HG03066 (cell line): ENCODE measurements around the gene MYCN.
"Not testable (repeated sequence)": the region's sequence is repeated elsewhere in the genome, so short reads cannot be mapped to it uniquely, and the experiment has no call there.

Experiments used
- ATAC-seq: cut with Tn5 transposase; IDR thresholded peaks from one replicate; pipeline ENCODE4 v1.9.1; 2021; ENCODE audit warnings: low read depth; ENCODE audit not compliant: unreplicated experiment

MYCN gene

DNA sequence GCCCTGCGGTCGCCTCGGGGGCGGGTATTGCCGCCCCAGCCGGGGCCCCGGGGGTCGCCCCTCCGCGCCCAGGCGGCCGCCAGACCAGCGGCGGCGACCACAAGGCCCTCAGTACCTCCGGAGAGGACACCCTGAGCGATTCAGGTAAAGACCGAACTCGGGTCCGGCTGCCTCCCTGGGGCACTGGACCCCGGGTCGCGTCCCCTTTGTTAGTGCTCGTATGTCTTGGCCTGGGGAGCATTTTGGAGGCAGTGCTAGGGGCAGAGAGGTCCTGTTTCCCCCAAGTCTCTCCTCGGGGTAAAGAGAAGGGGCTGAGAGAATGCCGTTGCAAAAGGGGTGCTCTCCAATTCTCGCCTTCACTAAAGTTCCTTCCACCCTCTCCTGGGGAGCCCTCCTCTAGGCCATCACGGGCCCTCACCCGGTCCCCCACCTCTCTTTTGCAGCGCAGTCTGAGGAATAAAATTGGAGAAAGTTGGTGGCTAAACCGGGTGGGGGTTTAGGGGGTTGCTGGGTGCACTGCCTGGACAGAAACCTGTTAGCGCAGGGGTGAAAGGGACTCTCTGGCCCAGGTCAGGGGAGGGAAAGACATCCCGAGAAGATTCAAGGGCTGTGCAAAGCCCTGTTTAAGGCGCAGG is 2.5 kb downstream of the MYCN start:
- no peak for ATAC-seq

DNA sequence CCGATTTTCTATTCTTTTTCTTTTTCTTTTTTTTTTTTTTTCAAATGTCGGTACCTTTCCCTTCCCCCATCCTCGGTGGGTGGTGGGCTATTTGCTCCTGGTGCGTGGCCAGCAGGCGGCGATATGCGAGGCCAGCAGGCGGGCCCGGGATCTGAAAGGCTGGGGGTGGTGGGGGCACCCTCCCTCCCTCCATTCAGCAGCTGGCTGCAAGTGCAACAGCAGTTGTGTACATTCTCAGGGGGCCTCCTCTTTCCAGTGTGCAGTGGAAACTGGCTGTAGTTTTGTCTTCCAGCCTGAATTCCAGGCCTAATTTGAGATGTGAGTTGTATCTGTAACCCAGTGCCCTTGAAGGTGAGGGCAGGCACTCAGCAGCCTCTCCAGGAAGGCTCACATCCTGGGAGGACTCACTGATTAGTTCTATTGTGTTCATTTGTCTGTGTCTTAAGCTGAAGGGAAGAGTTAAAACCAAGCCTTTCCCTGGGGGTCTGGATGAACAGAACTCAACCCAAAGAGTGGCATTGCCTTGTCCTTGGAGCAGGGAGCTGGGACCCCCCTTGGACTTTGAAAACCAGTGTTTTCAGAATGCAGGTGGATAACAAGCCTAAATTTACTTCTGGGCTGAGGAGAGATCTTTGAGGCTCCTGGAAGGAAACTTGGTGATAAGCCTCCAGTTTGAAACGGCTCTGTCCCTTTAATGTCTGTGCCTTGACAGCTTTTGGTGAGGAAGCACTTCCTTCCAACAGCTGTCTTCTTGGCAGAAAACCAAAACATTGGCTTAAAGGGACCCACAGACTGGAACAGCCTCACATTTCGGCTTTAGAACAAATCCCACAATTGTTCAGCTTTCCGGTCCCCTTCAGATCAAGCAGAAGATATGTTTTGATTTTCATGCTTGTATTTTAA is 3.3 kb downstream of the MYCN start:
- ATAC-seq = no peak

DNA sequence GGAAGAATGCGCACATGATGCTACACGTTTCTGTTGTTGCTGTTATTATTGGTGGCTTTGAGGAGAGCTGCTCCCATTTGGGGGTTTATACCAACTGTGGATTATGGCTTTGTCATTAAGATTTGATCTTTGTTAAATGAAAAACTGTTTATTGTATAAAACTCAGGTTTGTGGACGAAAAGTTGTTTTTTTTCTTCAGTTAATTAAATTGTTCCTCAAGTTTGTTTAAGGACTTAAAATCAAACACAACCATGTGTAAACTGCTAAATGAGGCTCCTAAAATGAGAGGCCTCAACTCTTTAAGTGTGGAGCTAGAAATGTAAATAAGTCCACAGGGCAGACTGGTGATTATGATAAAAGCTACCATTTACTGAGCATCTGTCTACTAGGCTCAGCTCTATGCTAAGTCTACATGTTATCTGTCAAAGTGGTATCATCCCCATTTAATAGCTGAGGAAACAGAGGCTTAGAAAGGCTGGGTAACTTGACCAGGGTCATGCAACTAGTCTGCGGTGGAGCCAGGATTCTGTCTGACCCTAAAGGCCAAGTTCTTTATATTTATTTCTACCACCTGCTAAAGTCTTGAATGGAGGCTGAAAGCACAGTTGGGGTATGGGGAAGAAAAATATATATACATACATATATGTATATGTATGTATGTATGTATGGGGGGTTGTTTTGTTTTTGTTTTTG is 4.1 kb downstream of the MYCN start:
- no peak for ATAC-seq

DNA sequence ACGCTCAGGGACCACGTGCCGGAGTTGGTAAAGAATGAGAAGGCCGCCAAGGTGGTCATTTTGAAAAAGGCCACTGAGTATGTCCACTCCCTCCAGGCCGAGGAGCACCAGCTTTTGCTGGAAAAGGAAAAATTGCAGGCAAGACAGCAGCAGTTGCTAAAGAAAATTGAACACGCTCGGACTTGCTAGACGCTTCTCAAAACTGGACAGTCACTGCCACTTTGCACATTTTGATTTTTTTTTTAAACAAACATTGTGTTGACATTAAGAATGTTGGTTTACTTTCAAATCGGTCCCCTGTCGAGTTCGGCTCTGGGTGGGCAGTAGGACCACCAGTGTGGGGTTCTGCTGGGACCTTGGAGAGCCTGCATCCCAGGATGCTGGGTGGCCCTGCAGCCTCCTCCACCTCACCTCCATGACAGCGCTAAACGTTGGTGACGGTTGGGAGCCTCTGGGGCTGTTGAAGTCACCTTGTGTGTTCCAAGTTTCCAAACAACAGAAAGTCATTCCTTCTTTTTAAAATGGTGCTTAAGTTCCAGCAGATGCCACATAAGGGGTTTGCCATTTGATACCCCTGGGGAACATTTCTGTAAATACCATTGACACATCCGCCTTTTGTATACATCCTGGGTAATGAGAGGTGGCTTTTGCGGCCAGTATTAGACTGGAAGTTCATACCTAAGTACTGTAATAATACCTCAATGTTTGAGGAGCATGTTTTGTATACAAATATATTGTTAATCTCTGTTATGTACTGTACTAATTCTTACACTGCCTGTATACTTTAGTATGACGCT is 5.8 kb downstream of the MYCN start:
- ATAC-seq = no peak

DNA sequence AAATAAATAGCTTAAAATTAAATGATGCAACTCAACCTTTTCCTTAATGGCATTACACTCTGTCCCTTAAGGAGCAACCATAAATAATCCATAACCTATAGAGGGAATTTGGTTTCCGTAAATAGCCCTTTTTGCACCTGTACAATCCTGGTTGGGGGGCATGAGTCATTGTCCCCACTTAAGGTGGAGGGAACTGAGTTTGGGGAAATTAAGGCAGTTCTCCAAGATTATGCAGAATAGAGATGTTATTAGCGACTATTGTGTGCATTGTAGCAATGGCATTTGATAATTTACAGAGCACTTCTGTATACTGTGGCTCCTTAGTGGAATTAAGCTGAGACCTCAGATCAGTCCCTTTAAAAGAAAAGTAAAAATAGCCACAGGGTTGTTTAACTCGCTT is 6.6 kb downstream of the MYCN start:
- ATAC-seq = no peak

DNA sequence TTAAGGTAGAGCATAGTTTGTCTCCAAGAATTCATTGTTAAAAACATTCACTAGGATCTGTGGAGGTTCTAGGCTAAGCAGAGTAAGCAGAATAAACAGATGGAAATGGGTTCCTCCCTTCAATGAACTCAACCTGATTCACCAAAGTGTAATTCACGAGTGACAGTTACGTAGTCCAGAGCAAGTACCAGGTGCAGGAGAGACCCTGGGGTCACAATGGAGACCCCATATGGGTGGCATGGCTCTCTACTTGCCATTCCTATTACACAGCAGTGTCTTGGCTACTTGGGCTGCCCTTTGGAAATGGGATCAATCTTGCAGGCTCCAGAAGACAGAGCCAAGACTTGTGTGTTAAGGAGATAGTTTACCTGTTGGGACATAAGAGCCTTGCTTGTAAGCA is 7.1 kb downstream of the MYCN start:
- ATAC-seq = no peak

DNA sequence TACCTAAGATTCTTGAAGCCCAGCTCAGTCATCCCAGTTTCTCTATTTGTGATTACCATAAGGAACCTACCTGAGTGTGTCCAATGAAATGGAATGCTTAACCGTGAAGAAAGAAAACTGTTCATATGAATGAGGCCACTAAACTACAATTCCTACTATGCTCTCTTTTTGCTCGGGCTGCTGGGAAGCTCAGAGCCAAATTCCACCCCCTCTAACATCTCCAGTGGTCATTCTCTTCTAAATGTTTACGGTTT is 8.3 kb downstream of the MYCN start:
- no peak for ATAC-seq

DNA sequence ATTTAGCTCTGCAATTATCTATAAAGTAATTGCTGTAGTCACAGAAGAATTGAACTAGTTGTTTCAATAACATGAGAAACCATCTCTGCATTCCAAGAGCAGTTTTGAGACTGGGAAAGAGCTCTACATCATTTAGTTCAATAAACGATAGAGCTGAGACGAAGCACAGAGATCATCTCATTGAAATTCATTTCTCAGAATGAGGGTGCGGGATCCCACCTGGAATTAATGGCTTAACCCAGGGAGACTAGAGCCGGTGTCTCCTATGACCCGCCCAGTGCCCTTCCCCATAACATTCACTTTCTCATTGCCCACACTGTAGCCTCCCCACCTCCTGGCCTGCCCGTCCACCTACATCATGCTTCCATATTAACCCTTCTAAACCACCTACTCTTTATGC is 8.8 kb downstream of the MYCN start:
- ATAC-seq = no peak

DNA sequence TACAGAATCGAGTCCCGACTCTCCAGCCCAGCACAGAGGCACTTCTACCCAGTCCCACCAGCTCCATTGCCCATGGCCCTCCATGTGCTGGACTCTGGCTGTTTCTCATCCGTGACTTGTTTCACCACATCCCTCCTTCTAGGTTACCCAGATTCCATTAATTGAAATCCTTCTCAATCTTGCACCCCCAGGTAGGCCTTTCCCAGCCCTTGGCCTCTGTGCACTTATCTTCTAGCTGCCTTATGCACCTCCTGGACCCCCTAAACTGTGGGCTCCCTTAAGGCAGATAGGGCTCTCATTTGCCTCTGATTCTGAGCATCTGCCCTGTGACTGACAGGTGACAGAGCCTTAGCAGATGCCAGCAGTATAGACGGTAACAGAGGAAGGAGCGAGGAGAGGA is 9.2 kb downstream of the MYCN start:
- no peak for ATAC-seq

DNA sequence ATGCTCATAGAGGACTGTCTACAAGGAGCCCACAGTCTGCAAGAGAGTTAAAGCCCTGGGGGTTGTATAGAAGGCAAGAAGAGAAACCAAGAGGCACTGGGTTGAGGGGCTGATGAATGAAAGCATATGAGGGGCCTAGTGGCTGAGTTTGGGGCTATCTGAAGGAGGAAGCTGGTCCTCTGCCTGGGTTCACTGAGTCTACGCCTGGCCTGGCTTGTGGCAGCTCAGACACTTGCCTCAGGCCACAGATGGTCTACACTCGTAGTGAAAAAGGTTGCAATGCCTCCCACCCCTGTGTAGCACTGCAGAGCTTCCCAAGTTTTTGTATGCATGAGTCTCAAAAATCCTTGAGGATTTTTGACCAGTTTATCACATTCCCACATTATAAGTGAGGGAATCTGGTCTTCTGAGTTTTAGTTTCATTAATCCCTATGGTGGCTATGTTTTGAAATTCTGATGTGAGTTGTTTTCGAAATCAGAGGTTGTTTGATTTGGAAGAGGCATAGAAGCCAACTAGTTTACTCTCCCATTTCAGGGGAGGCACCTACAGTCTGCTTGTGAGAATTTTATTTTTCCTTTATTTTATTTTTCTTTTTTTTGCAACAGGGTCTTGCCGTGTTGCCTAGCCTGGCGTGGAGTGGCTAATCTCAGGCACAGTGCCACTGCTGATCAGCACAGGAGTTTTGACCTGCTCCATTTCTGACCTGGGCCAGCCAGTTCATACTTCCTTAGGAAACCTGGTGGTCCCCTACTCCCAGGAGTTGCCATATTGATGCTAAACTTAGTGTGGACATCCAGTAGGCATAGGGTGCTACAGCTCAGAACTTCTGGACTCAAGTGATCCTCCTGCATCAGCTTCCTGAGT is 10.0 kb downstream of the MYCN start:
- ATAC-seq = no peak

DNA sequence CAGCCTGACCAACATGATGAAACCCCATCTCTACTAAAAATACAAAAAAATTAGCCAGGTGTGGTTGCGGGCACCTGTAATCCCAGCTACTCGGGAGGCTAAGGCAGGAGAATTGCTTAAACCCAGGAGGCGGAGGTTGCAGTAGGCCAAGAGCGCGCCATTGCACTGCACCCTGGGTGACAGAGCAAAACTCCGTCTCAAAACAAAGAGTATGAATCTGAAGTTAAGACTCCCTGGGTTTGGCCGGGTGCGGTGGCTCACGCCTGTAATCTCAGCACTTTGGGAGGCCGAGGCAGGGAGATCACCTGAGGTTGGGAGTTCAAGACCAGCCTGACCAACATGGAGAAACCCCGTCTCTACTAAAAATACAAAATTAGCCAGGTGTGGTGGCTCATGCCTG is 11.6 kb downstream of the MYCN start:
- ATAC-seq = not testable (repeated sequence)

DNA sequence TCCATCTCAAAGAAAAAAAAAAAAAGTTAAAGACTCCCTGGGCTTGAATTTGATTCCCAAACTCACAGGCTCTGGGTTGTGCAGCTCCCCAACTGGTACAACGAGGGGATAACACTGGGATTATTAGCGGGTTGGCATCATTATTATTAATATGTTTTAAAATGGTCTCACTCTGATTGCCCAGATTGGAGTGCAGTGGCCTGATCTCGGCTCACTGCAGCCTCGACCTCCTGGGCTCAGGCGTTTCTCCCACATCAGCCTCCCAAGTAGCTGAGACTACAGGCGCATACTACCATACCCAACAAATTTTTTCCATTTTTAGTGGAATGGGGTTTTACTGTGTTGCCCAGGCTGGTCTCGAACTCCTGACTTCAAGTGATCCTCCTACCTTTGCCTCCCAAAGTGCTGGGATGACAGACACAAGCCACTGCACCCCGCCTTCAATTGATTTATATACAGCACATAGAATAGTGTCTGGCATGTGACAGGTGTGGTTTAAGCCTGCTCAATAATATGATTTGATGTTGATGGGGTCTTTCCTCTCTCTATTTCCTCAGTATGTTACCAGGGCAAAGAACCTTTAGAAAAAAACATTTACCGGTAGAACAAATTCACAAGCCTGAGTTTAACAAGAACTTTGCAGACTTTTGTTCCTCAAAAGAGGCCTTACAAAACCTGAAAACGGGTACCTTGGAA is 12.2 kb downstream of the MYCN start:
- ATAC-seq = no peak

DNA sequence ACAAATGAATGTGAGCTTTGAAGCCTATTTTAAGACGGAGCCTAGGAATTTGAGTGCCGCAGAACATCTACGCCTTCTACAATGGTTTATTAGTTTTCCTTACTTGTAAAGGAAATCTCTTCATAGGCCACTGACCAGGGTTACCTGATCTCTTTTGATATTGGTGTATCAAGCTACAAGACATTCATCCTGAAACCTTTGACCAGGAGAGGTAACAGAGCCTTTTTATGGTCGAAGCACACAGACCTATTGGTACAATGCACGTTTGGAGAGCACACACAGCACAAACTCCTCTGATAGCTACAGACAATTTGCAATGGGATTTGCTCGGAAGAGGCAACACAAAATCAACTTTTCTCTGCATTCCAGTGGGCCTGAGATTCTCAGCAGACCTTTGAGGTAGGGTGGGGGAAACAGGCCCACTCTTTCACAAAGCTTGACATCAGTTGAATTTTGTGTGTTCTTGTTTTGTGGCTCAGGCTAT is 12.8 kb downstream of the MYCN start:
- ATAC-seq = no peak

DNA sequence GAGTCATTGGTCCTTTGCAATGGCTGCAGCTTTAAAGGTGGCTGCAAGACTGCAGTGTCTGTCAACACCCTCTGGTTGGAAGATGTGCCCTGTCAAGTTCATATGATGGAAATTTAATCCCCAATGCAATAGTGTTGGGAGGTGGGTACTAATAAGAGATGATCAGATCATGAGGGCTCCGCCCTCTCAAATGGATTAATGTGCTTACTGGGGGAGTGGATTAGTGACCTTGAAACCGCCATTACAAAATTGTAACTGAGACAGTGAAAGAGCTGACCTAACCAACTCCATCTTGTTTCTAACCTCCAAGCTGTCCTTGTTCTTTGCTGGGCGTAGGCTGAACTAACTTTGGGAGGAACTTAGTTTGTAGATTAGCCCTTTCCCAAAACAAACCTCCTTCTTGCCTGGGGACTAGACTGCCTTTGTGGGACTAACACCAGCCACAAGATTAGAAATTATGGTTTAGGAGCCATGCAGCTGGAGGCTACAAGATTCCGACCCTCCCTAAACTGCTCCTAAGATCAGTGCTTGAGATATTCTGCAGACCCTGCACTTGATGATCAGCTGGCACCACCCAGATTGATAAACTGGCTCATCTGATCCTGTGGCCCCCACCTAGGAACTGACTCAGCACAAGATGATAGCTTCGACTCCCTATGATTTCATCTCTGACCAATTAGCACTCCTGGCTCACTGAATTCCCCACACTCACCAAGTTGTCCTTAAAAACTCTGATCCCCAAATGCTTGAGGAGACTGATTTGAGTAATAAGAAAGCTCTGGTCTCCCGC is 13.7 kb downstream of the MYCN start:
- no peak for ATAC-seq

DNA sequence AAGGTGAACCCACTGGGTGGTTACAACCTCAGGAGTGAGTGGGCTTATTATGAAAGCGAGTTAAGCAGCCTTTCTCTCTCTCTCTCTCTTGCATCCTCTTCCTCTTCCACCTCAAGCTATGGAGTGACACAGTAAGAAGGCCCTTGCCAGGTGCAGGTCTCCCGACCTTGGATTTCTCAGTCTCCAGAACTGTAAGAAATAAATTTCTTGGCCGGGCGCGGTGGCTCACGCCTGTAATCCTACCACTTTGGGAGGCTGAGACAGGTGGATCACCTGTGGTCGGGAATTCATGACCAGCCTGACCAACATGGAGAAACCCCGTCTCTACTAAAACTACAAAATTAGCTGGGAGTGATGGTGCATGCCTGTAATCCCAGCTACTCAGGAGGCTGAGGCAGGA is 14.4 kb downstream of the MYCN start:
- no peak for ATAC-seq

DNA sequence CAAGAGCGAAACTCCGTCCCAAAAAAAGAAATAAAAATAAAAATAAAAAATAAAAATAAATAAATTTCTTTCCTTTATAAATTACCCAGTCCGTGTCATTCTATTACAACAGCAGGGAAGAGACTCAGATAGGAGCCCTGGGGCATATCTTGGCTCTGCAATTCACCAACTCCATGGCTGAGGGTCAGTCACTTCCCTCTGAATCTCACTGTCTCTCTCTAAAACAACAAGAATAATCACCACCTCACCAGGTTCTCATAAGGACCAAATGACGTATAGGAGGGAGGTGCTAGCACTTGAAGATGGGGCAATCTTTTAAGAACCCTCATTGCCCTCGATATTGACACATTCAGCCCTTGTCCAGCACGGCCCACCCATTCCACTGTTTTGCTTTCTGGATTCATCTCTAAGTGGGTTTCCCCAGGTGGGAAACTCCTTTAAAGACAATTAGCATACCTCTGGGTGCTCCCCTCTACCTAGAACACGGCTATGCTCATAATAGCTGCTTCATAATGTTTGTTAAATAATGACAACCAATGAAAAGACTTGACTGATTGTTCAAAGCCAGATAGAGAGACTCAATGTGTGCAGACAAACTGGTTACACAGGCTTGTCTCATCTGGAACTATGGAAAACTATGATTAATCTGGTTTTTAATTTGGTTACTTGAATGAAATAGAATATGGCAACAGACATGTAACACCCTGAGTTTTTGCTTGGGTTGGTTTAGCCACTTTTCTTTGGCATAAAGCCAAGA is 15.1 kb downstream of the MYCN start:
- no peak for ATAC-seq

DNA sequence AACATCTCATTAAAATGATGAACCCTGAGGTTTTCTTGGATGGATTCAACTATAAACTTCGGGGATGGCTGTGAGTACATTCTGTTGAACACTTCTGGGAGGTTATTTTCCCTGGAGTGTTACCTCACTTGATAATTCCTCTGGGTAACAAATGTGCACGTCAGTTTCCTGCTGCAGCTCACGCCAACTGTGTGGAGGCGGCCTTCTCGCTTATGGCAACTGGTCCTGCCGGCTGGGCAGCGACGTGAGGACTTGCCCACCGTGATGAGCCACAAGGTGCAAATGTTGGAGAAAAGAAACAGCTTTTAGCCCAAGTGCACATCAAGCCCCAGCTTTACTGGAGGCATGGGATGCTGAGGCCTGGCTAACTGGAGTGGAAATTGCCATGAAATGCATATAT is 15.9 kb downstream of the MYCN start:
- ATAC-seq = no peak
